IPS-20b (cell line): ENCODE data around the gene APOO.

Experiments used
- H3K27ac ChIP-seq: one replicate; pipeline ENCODE4 v1.5.1; 2013; ENCODE audit warnings: low read length
- H3K27me3 ChIP-seq: 2 replicates; pipeline ENCODE4 v1.6.1; 2013; ENCODE audit warnings: mild to moderate bottlenecking, low read length, inconsistent platforms; ENCODE audit not compliant: insufficient read depth
- H3K36me3 ChIP-seq: 2 replicates; pipeline ENCODE4 v1.6.1; 2013; ENCODE audit warnings: low read depth, mild to moderate bottlenecking, inconsistent platforms, low read length, moderate library complexity; ENCODE audit not compliant: insufficient read depth
- H3K4me1 ChIP-seq: 2 replicates; pipeline ENCODE4 v1.6.1; 2013; ENCODE audit warnings: mild to moderate bottlenecking, control low read depth, inconsistent platforms, low read length, moderate library complexity; ENCODE audit not compliant: insufficient read depth
- H3K4me3 ChIP-seq: 2 replicates; pipeline ENCODE4 v1.5.1; 2013; ENCODE audit warnings: mild to moderate bottlenecking, low read length, inconsistent platforms
- H3K9ac ChIP-seq: 2 replicates; pipeline ENCODE4 v1.6.1; 2013; ENCODE audit warnings: low read depth, mild to moderate bottlenecking, inconsistent platforms, low read length, moderate library complexity
- H3K9me3 ChIP-seq: 2 replicates; pipeline ENCODE4 v1.6.1; 2013; ENCODE audit warnings: mild to moderate bottlenecking, low read depth, low read length, inconsistent platforms; ENCODE audit not compliant: insufficient read depth

APOO gene

GRCh38 chrX:23811656-23812055 is 96.1 kb downstream of the APOO start:
- H3K4me1 ChIP-seq, result no peaks in the 10 kb centered on the region
- no peaks in the 10 kb centered on the region for H3K27me3 ChIP-seq
- H3K27ac ChIP-seq, result no peak overlapping the region
- no peak overlapping the region for H3K9ac ChIP-seq
- H3K36me3 ChIP-seq, result no peaks in the 10 kb centered on the region
- H3K9me3 ChIP-seq, result no peaks in the 10 kb centered on the region
- H3K4me3 ChIP-seq, result no peak overlapping the region

- Histone ChIP-seq H3K4me3 (no peak overlapping the region), H3K9me3 (no peaks in the 10 kb centered on the region), H3K36me3 (no peaks in the 10 kb centered on the region), H3K27me3 (no peaks in the 10 kb centered on the region), H3K27ac (no peak overlapping the region), H3K9ac (no peak overlapping the region), H3K4me1 (no peaks in the 10 kb centered on the region)
Measured at GRCh38 chrX:23811108-23811651, 96.6 kb downstream of the APOO start.

GRCh38 chrX:23810279-23810678 is 97.5 kb downstream of the APOO start:
- H3K27ac ChIP-seq, result no peak overlapping the region
- no peaks in the 10 kb centered on the region for H3K27me3 ChIP-seq
- no peak overlapping the region for H3K9ac ChIP-seq
- H3K9me3 ChIP-seq, result no peaks in the 10 kb centered on the region
- H3K36me3 ChIP-seq, result no peaks in the 10 kb centered on the region
- no peaks in the 10 kb centered on the region for H3K4me1 ChIP-seq
- H3K4me3 ChIP-seq, result no peak overlapping the region

DNA sequence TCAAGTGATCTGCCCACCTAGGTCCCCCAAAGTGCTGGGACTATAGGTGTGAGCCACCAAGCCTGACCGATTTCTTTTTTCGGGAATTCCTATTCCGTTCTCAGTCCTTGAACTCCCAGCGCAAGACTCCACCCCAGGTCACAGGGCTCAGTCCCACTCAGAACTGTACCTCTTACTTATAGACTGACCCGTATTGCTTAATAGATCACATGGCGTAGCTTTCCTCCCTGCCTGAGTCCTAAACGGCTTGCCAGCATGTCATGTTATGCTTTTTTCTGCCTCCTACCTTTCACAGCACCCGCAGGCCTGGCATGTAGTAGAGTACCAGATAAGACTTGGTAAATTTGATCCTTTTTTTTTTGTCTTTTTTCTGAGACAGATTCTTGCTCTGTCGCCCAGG is 102.3 kb downstream of the APOO start:
- no peak overlapping the region for H3K9ac ChIP-seq
- no peaks in the 10 kb centered on the region for H3K36me3 ChIP-seq
- H3K4me1 ChIP-seq, result no peaks in the 10 kb centered on the region
- no peak overlapping the region for H3K27ac ChIP-seq
- H3K4me3 ChIP-seq, result no peak overlapping the region
- H3K9me3 ChIP-seq, result no peaks in the 10 kb centered on the region
- no peaks in the 10 kb centered on the region for H3K27me3 ChIP-seq

DNA sequence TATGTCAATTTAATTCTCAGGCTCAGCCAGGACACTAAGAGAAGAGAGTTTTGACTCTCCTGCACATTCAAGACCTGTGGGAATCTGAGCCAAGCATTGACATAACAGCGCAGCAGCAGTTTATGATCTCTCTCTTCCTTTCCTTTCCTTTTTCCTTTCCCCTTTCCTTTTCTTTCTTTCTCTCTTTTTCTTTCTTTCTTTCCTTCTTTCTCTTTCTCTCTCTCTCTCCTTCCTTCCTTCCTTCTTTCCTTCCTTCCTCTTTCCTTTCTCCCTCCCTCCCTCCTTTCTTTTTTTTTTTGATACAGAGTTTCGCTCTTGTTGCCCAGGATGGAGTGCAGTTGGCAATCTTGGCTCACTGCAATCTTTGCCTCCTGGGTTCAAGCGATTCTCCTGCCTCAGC is 103.2 kb downstream of the APOO start:
- no peaks in the 10 kb centered on the region for H3K36me3 ChIP-seq
- no peak overlapping the region for H3K27ac ChIP-seq
- no peaks in the 10 kb centered on the region for H3K9me3 ChIP-seq
- no peaks in the 10 kb centered on the region for H3K27me3 ChIP-seq
- no peak overlapping the region for H3K4me3 ChIP-seq
- H3K4me1 ChIP-seq, result no peaks in the 10 kb centered on the region
- no peak overlapping the region for H3K9ac ChIP-seq

- Histone ChIP-seq H3K9me3 (no peaks in the 10 kb centered on the region), H3K4me3 (no peak overlapping the region), H3K27me3 (no peaks in the 10 kb centered on the region), H3K9ac (no peak overlapping the region), H3K4me1 (no peaks in the 10 kb centered on the region), H3K27ac (no peak overlapping the region), H3K36me3 (no peaks in the 10 kb centered on the region)
Measured at GRCh38 chrX:23803931-23804381, 103.8 kb downstream of the APOO start.

DNA sequence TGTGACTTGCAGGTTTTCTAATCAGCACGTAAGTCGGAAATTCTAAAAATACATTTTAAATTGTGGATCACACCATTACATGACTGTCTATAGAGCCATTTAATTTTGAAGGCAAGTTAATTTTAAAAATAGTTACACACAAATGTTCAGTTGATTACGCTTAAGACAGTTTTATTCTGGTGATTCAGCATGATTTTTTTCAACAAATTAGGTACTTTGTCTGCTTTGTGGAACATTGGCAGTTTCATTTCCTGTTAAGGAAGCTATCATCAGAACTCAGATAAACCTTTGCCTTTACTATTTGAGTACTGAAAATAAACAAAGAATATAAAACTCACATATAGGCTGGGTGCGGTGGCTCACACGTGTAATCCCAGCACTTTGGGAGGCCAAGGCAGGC is 105.3 kb downstream of the APOO start:
- Histone ChIP-seq H3K27me3 (no peaks in the 10 kb centered on the region), H3K27ac (no peak overlapping the region), H3K36me3 (no peaks in the 10 kb centered on the region), H3K4me3 (no peak overlapping the region), H3K9ac (no peak overlapping the region), H3K4me1 (no peaks in the 10 kb centered on the region), H3K9me3 (no peaks in the 10 kb centered on the region)

DNA sequence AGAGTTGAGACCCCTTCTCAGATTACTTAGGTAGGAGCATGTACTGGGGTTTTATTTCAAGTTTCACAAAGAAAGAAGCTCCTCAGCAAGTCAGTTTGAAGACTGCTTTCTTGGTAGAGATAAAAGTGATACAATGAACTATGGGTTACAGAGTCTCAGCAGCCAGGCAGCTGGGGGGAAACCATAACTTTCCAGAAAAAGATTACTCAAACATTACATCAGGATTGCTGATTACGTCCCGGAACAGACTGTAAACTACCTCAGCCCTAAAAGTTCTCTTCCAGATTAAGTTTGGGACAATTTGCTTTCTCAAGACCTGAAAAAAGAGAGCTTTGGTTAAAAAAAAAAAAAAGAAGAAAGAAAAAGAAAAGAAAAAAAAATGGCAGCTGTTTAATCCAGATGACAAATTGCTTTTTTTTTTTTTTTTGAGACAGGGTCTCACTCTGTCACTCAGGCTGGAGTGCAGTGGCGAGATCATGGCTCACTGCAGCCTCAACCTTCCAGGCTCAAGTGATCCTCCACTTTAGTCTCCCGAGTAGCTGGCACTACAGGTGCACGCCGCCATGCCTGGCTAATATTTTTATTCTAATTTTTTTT is 108.2 kb downstream of the APOO start:
- H3K27me3 ChIP-seq, result no peaks in the 10 kb centered on the region
- H3K4me3 ChIP-seq, result no peak overlapping the region
- no peaks in the 10 kb centered on the region for H3K4me1 ChIP-seq
- no peak overlapping the region for H3K27ac ChIP-seq
- no peak overlapping the region for H3K9ac ChIP-seq
- no peaks in the 10 kb centered on the region for H3K36me3 ChIP-seq
- H3K9me3 ChIP-seq, result no peaks in the 10 kb centered on the region

DNA sequence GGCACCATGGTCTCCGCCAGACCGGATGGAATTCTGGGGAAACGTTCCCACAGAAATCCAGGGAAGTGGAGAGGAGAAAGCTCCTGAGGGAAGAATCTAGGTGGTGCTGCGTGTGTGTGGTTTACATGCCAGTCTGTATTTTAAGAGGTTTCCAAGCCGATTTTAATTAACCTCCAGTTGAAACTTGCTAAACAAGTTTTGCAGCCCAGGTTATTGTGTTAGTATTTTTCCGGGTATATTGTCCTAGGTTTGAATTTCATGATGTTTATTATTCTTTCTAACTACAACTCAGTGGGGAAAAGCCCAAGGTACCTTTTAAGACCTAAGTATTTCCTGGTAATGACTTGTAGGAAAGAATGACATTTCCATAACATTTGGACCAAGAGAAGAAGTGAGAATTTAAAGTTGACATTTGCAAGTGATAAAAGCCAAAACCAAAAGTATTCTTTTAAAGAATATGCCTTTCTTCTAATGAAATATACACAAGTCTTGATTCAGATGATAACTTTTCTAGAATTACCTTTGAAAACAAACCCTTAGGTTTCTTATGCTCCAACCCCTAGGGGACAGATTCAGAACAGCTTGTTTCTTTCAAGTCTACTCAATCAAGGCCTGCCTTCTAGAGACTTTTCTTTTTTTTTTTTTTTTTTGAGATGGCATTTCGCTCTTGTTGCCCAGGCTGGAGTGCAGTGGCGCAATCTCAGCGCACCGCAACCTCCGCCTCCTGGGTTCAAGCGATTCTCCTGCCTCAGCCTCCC is 110.2 kb downstream of the APOO start:
- H3K36me3 ChIP-seq, result no peaks in the 10 kb centered on the region
- no peaks in the 10 kb centered on the region for H3K9me3 ChIP-seq
- H3K27ac ChIP-seq, result no peak overlapping the region
- no peak overlapping the region for H3K9ac ChIP-seq
- no peaks in the 10 kb centered on the region for H3K4me1 ChIP-seq
- no peaks in the 10 kb centered on the region for H3K27me3 ChIP-seq
- H3K4me3 ChIP-seq, result no peak overlapping the region

DNA sequence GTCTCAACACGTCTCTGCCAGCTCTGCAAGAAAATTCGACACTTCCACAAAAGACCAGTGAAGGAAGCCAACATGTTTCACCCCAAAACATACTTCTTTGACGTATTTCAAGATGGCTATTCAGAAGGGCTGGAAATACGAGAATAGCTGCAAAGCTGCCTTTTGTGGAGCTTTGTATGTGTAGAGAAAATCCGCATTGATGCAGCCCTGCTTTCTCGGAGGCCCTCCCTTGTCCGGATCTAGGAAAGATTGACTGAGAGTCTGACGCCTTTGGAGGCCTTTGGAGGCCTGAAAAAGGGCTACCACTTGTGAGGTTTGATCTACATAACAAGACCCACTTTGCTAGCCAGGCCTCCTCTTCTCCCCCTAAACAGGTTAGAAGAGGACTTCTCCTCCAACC is 112.5 kb downstream of the APOO start:
- Histone ChIP-seq H3K36me3 (no peaks in the 10 kb centered on the region), H3K27me3 (no peaks in the 10 kb centered on the region), H3K4me3 (no peak overlapping the region), H3K9me3 (no peaks in the 10 kb centered on the region), H3K27ac (no peak overlapping the region), H3K9ac (no peak overlapping the region), H3K4me1 (no peaks in the 10 kb centered on the region)

GRCh38 chrX:23792861-23793553 is 114.7 kb downstream of the APOO start:
- H3K27me3 ChIP-seq, result no peaks in the 10 kb centered on the region
- H3K9ac ChIP-seq, result no peak overlapping the region
- 0 out of 2 replicates have a peak, but pooled peaks cover 3% of the 10 kb centered on the region for H3K4me1 ChIP-seq
- H3K36me3 ChIP-seq, result no peaks in the 10 kb centered on the region
- H3K27ac ChIP-seq, result no peak overlapping the region
- no peak overlapping the region for H3K4me3 ChIP-seq
- no peaks in the 10 kb centered on the region for H3K9me3 ChIP-seq

GRCh38 chrX:23790155-23790497 is 117.6 kb downstream of the APOO start:
- no peak overlapping the region for H3K27ac ChIP-seq
- H3K4me1 ChIP-seq, result 0 out of 2 replicates have a peak, but pooled peaks cover 3% of the 10 kb centered on the region
- H3K9ac ChIP-seq, result no peak overlapping the region

More at GRCh38 chrX:23790155-23790497, 117.6 kb downstream of the APOO start:
- peaks cover 4% of the 10 kb centered on the region for H3K36me3 ChIP-seq
- no peak overlapping the region for H3K4me3 ChIP-seq
- H3K27me3 ChIP-seq, result no peaks in the 10 kb centered on the region
- H3K9me3 ChIP-seq, result no peaks in the 10 kb centered on the region
